ENCODE measurements around the gene MAP2K5. TPM values are rescaled to one million over a fixed set of nuclear protein-coding genes. Genes with fewer than 3 reads are reported as not detected.

The MAP2K5 gene
- total RNA-seq, 1 experiment from 2014 or later: 15.0 TPM

DNA sequence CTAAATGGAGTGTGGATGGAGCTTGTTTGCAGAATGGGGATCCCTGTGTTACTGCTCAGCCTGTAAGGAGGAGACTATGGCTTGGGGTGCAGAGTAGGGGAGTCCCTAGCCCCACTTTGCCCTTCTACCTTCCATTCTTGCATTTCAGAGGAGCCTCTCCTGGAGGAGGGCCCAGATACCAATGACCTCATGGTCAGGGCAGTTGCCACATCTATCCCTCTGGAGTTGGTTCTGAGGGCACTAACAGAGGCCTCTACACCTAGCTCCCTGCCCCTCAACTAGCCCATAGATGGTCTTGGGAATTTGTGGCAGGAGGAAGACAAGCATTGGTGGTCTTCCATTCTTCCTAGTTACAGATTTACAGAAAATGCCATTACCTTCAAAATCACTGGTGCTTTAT lies 288.9 kb downstream of the MAP2K5 start:
- Histone ChIP-seq H3K14ac (ENCODE audit: insufficient read depth, low read length) (no peak overlapping the region), H3K4me1 (ENCODE audit: insufficient read depth, low read length) (peaks cover 7% of the 10 kb centered on the region; the same call in 1 of the 2 replicates), H3T11ph (ENCODE audit: low read length) (no peak overlapping the region), H3K18ac (ENCODE audit: insufficient read length, low read depth, low read length) (no peak overlapping the region), H2BK5ac (ENCODE audit: insufficient read length, low read length) (no peak overlapping the region), H3K4me2 (ENCODE audit: insufficient read depth, insufficient read length, low read length) (no peak overlapping the region), H2BK120ac (ENCODE audit: low read depth, low read length, poor library complexity, severe bottlenecking) (no peak overlapping the region), H2BK12ac (ENCODE audit: insufficient read length, low read depth, low read length) (no peak overlapping the region), H4K20me1 (ENCODE audit: control insufficient read depth, insufficient read depth, insufficient read length) (no peaks in the 10 kb centered on the region), H2AK5ac (ENCODE audit: insufficient read length, low read length) (no peak overlapping the region), H3K23ac (ENCODE audit: insufficient read length, low read depth, low read length) (no peak overlapping the region), H2BK15ac (ENCODE audit: low read depth, low read length) (no peak overlapping the region), H3K56ac (ENCODE audit: insufficient read length, low read depth, low read length) (no peak overlapping the region), H2BK20ac (ENCODE audit: low read depth, low read length, poor library complexity, severe bottlenecking) (no peak overlapping the region), H2AFZ (ENCODE audit: low read length) (no peak overlapping the region), H3K9me3 (ENCODE audit: control insufficient read depth, low read depth, low read length) (no peaks in the 10 kb centered on the region), H3K23me2 (ENCODE audit: insufficient read length, low read depth, low read length, poor library complexity, severe bottlenecking) (peaks cover 16% of the 10 kb centered on the region), H3K79me1 (ENCODE audit: insufficient read depth, low read depth, low read length, poor library complexity, severe bottlenecking) (no peaks in the 10 kb centered on the region), H3K27ac (ENCODE audit: insufficient read length, low read depth, low read length) (no peak overlapping the region), H3K27me3 (ENCODE audit: insufficient read depth, low read length) (peaks cover 94% of the 10 kb centered on the region), H4K91ac (ENCODE audit: insufficient read length, low read depth, low read length) (no peak overlapping the region), H4K8ac (replicated peaks; ENCODE audit: insufficient read length, low read depth, low read length) (no peak overlapping the region), H3K4ac (ENCODE audit: low read depth, low read length) (no peak overlapping the region), H4K5ac (ENCODE audit: insufficient read length, low read depth, low read length) (no peak overlapping the region), H3K9ac (ENCODE audit: extremely low read depth, insufficient read length, low read length) (no peak overlapping the region), H3K79me2 (ENCODE audit: insufficient read depth, low read length) (no peaks in the 10 kb centered on the region)
- Mint-ChIP-seq H3K4me3 (no peak overlapping the region), H3K4me1 (peaks cover 29 to 45% of the 10 kb centered on the region in 2 experiments), H3K9me3 (peaks cover 4% of the 10 kb centered on the region in 2 experiments; a peak in 4 of 5 replicates), H3K27ac (no peak overlapping the region), H3K36me3 (ENCODE audit: insufficient read depth in 1 of 3, low read depth in 3 of 3) (no peaks in the 10 kb centered on the region; a peak in 3 of 7 replicates), H3K27me3 (ENCODE audit: low read depth) (peaks cover 96% of the 10 kb centered on the region)
- no peak for DNase-seq
- TF ChIP-seq, protein P1, sequence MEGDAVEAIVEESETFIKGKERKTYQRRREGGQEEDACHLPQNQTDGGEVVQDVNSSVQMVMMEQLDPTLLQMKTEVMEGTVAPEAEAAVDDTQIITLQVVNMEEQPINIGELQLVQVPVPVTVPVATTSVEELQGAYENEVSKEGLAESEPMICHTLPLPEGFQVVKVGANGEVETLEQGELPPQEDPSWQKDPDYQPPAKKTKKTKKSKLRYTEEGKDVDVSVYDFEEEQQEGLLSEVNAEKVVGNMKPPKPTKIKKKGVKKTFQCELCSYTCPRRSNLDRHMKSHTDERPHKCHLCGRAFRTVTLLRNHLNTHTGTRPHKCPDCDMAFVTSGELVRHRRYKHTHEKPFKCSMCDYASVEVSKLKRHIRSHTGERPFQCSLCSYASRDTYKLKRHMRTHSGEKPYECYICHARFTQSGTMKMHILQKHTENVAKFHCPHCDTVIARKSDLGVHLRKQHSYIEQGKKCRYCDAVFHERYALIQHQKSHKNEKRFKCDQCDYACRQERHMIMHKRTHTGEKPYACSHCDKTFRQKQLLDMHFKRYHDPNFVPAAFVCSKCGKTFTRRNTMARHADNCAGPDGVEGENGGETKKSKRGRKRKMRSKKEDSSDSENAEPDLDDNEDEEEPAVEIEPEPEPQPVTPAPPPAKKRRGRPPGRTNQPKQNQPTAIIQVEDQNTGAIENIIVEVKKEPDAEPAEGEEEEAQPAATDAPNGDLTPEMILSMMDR (conservative IDR thresholded peaks at IDR 0.05): no peak
